ENCODE measurements around the gene ZNF280C.

- TF ChIP-seq, protein P1, sequence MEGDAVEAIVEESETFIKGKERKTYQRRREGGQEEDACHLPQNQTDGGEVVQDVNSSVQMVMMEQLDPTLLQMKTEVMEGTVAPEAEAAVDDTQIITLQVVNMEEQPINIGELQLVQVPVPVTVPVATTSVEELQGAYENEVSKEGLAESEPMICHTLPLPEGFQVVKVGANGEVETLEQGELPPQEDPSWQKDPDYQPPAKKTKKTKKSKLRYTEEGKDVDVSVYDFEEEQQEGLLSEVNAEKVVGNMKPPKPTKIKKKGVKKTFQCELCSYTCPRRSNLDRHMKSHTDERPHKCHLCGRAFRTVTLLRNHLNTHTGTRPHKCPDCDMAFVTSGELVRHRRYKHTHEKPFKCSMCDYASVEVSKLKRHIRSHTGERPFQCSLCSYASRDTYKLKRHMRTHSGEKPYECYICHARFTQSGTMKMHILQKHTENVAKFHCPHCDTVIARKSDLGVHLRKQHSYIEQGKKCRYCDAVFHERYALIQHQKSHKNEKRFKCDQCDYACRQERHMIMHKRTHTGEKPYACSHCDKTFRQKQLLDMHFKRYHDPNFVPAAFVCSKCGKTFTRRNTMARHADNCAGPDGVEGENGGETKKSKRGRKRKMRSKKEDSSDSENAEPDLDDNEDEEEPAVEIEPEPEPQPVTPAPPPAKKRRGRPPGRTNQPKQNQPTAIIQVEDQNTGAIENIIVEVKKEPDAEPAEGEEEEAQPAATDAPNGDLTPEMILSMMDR (IDR thresholded peaks at IDR 0.05 in 4 of 5, conservative IDR thresholded peaks at IDR 0.05 in 1 of 5): no peak
- no peak for TF ChIP-seq POLR2A (IDR thresholded peaks at IDR 0.05)
Observed at GRCh38 chrX:130184857-130185256, 83.8 kb downstream of the ZNF280C start.

Measured in gastrocnemius medialis (tissue), 4 donors.